Activated CD4-positive, CD25-positive, alpha-beta regulatory T cell treated with anti-CD3 and anti-CD28 coated beads, Interleukin-2, amount 50 U/mL, for 16 hours (primary cell): ENCODE data around the gene TBCK.

ENCODE experiments used
- DNase-seq: peaks from one replicate; pipeline ENCODE4 v3.0.0-alpha.2; 2020; ENCODE audit warnings: low read depth, low spot score

The TBCK gene

GRCh38 chr4:106046083-106046482 lies 269.9 kb downstream of the TBCK start:
- DNase-seq: no peak

- DNase-seq: no peak
These were observed 274.6 kb downstream of the TBCK start for GRCh38 chr4:106041294-106042002.

GRCh38 chr4:106039796-106040195 lies 276.2 kb downstream of the TBCK start:
- no peak for DNase-seq

- no peak for DNase-seq
These were observed 277.1 kb downstream of the TBCK start for GRCh38 chr4:106038908-106039307.

GRCh38 chr4:106038012-106038411 lies 278.0 kb downstream of the TBCK start:
- DNase-seq: no peak

GRCh38 chr4:106036848-106037247 lies 279.2 kb downstream of the TBCK start:
- DNase-seq: no peak

- no peak for DNase-seq
These were observed 279.7 kb downstream of the TBCK start for GRCh38 chr4:106036334-106036733.

GRCh38 chr4:106035204-106035603 lies 280.8 kb downstream of the TBCK start:
- DNase-seq: no peak

GRCh38 chr4:106034751-106035150 lies 281.3 kb downstream of the TBCK start:
- no peak for DNase-seq

- DNase-seq: no peak
These were observed 281.8 kb downstream of the TBCK start for GRCh38 chr4:106034220-106034619.

- no peak for DNase-seq
These were observed 282.5 kb downstream of the TBCK start for GRCh38 chr4:106033469-106033868.

GRCh38 chr4:106032851-106033286 lies 283.1 kb downstream of the TBCK start:
- DNase-seq: no peak

- no peak for DNase-seq
These were observed 293.6 kb downstream of the TBCK start for GRCh38 chr4:106022454-106022853.

GRCh38 chr4:106021737-106022410 lies 294.1 kb downstream of the TBCK start:
- DNase-seq: no peak

- DNase-seq: no peak
These were observed 296.2 kb downstream of the TBCK start for GRCh38 chr4:106019771-106020170.

- DNase-seq: no peak
These were observed 298.0 kb downstream of the TBCK start for GRCh38 chr4:106017975-106018374.

GRCh38 chr4:106011387-106011786 lies 304.6 kb downstream of the TBCK start:
- no peak for DNase-seq

- no peak for DNase-seq
These were observed 305.2 kb downstream of the TBCK start for GRCh38 chr4:106010761-106011160.

- DNase-seq: no peak
These were observed 313.0 kb downstream of the TBCK start for GRCh38 chr4:106002994-106003393.

GRCh38 chr4:105998171-105999063 lies 317.6 kb downstream of the TBCK start:
- DNase-seq: no peak

- DNase-seq: no peak
These were observed 319.2 kb downstream of the TBCK start for GRCh38 chr4:105996845-105997244.

GRCh38 chr4:105994841-105995501 lies 321.0 kb downstream of the TBCK start:
- DNase-seq: no peak
